ENCODE results near the gene SAT1.

DNA sequence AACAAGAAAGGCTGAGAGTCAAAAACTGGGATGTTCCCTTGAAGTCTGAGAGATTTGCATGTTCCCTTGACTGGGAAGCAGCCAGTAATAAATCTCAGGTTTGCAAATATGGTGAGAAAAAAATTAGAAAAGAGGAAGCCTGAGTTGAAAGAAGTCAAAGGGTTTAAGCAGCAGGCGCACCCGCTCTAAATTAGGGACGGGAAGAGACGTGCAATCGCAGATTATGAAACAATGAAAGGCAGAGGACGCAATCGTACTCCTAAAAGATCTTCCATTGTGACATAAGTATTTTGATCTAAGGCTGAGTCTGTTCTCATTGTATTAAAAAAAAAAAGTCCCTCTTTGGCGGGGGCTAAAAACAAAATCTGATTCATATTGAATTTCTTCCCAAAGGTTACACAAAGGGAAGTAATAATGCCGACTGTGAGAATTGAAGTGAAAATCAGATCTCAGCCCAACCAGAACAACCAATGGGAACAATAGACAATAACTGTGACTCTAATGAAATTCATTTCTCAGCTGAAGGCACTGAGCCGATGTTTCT is 28.2 kb downstream of the SAT1 start:
- TF ChIP-seq POLR2AphosphoS5 (IDR thresholded peaks at IDR 0.05; ENCODE audit: low read depth, low read length) (no peak), POLR2A (IDR thresholded peaks at IDR 0.05; ENCODE audit: low read depth, low read length) (no peak), TAF1 (IDR thresholded peaks at IDR 0.05; ENCODE audit: borderline replicate concordance, low read depth, low read length) (no peak)

Data from GM12892 (cell line).